HG02623 (cell line): ENCODE data around the gene PRIMPOL.
"Not testable (repeated sequence)": the region's sequence is repeated elsewhere in the genome, so short reads cannot be mapped to it uniquely, and the experiment has no call there.

Experiments used
- ATAC-seq: cut with Tn5 transposase; IDR thresholded peaks from one replicate; pipeline ENCODE4 v1.9.1; 2021; ENCODE audit warnings: moderate library complexity; ENCODE audit not compliant: unreplicated experiment

PRIMPOL gene

GRCh38 chr4:184636144-184636543 is 13.4 kb upstream of the PRIMPOL start:
- no peak for ATAC-seq

- ATAC-seq, result no peak
Observed at GRCh38 chr4:184636897-184637296, 12.6 kb upstream of the PRIMPOL start.

DNA sequence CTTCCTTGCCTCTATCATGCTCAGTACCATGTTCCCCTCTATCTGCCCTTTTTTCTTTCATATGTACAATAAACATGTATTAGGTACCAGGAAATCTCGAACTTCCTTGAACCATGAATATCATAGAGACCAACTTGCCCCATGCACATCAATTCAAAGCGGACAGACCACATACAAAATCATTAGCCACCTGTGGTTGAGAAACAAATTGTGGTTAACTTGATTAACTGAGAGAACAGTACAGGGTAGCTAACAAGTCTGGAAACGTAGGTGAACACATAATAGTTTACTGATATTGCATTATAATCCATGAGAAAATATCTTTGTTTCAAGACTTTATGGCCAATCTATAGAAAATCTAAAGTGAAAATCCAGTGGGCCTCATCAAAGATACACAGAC is 8.5 kb upstream of the PRIMPOL start:
- no peak for ATAC-seq

DNA sequence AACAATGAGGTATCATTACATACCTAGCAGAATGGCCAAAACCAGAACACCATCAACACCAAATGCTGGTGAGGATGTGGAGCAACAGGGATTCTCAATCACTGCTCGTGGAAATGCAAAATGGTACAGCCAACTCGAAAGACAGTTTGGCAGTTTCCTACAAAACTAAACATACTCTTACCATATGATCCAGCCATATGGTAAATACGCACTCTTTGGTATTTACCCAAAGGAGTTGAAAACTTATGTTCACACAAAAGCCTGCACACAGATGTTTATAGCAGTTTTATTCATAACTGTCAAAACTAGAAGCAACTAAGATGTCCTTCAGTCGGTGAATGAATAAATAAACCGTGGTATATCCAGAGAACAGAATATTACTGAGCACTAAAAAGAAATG is 8.1 kb upstream of the PRIMPOL start:
- no peak for ATAC-seq

- no peak for ATAC-seq
Observed at GRCh38 chr4:184643731-184644130, 5.8 kb upstream of the PRIMPOL start.

- no peak for ATAC-seq
Observed at GRCh38 chr4:184644553-184645307, 4.8 kb upstream of the PRIMPOL start.

- no peak for ATAC-seq
Observed at GRCh38 chr4:184645904-184646610, 3.5 kb upstream of the PRIMPOL start.

- no peak for ATAC-seq
Observed at GRCh38 chr4:184647266-184648053, 2.1 kb upstream of the PRIMPOL start.

- no peak for ATAC-seq
Observed at GRCh38 chr4:184648054-184648312, 1.6 kb upstream of the PRIMPOL start.

DNA sequence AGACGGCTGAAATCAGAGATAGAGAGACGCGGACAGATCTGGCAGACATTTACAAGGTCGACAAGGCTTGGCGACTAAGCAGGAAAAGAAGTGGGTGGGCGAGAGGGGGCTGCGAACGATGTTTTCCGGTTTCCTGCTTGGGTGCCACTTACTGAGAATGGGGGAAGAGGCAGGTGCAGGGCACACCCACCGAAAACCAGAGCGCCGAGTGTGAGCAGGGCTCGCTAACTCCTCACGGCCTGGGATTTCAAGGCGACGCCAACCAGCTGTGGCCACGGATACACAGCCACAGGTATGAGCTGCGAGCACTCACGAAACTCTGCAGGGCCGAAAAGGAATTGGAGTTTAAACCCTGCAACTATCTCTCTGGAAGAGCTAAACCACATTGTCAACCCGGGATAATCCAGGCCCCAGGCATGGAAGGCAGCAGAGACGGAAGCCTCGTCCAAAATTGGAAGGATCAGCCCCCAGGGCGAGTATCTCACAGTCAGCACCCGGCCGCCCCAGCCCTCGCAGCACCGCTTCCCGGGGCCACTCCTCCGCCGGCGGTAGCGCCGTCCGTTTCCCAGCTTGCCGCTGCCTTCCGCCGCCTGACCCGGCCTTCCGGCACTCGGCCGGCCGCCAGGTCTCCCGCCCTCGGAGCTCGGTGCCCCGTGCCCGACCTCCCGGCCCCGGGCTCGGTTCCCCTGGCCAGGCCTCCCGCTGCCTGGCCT is 1.1 kb upstream of the PRIMPOL start:
- ATAC-seq, result peak; percentile 16

- ATAC-seq, result peak; percentile 4
Observed at GRCh38 chr4:184649971-184650855, 675 bp downstream of the PRIMPOL start.

GRCh38 chr4:184651899-184652298 is 2.4 kb downstream of the PRIMPOL start:
- no peak for ATAC-seq

DNA sequence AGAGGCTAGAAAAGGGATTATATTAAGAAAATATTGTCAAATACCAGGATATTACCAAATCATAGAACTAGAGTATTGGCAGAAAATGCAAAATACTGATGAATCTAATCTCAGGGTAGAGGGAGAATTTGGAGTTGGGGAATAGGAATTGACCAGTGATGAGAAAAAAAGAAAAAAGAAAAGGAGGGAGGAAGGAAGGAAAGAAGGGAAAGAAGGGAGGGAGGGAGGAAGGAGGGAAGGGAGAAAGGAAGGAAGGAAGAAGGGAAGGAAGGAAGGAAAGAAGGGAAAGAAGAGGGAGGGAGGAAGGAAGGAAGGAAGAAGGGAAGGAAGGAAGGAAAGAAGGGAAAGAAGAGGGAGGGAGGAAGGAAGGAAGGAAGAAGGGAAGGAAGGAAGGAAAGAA is 3.1 kb downstream of the PRIMPOL start:
- not testable (repeated sequence) for ATAC-seq

- no peak for ATAC-seq
Observed at GRCh38 chr4:184653650-184654049, 4.1 kb downstream of the PRIMPOL start.

GRCh38 chr4:184655889-184656869 is 6.6 kb downstream of the PRIMPOL start:
- ATAC-seq, result no peak

DNA sequence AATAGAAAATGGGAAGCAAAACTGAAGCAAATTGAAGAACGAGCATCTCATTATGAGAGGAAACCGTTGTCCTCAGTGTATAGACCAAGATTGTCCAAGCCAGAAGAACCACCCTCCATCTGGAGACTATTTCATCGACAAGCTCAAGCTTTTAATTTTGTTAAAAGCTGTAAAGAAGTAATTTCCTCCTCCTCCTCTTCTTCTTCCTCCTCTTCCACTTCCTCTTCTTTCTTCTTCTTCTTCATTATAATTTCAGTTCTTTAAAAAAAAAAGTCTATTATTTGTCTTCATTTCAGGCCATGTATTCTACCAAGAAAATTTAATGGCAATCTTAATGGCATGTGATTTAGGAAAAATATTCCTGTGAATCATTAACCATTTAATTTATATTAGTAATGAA is 7.6 kb downstream of the PRIMPOL start:
- ATAC-seq, result no peak

- ATAC-seq, result not testable (repeated sequence)
Observed at GRCh38 chr4:184657820-184658219, 8.3 kb downstream of the PRIMPOL start.

GRCh38 chr4:184660978-184661377 is 11.4 kb downstream of the PRIMPOL start:
- ATAC-seq, result no peak

DNA sequence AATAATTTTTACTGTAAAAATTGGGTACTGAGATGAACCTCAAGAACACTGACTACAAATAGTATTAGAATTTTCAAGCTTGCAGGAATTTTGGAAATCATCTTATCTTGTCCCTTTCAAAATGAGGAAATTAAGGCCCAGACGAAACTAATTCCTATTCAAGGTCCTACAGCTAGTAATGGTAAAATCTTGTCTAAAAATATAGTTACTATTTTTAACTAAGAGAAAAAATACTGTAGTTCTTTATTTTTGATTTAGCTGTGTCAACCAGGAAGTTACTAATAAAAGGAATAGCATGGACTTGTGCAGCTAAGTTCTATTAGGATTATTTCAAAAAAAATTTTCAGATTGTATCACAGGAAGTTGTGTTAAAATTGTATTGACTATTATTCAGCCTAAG is 12.7 kb downstream of the PRIMPOL start:
- no peak for ATAC-seq
